Transverse colon (tissue), 4 donors: Measurements from ENCODE around the gene XXYLT1. TPM values are rescaled to one million over a fixed set of nuclear protein-coding genes. Genes with fewer than 3 reads are reported as not detected.

ENCODE experiments used
- DNase-seq: peaks from one replicate; pipeline ENCODE4 v3.0.0-alpha.2; 2019
- H3K27ac ChIP-seq, 4 donors: fragments of 200-600 bp; sonication (generic); 2 replicates each; pipeline ENCODE4 v1.5.1; 2016 to 2018; ENCODE audit warnings: inconsistent platforms in 4 of 4
- H3K27me3 ChIP-seq: fragments of 200-600 bp; sonication (generic); 2 replicates; pipeline ENCODE4 v1.5.1; 2017; ENCODE audit warnings: inconsistent platforms
- H3K36me3 ChIP-seq, 4 donors: fragments of 200-600 bp; sonication (generic); 2 replicates each; pipeline ENCODE4 v1.5.1; 2017 to 2019; ENCODE audit warnings: inconsistent platforms in 4 of 4
- H3K4me1 ChIP-seq, 4 donors: fragments of 200-600 bp; sonication (generic); 2 replicates each; pipeline ENCODE4 v1.5.1; 2017 to 2020; ENCODE audit warnings: inconsistent platforms in 4 of 4
- H3K4me3 ChIP-seq, 4 donors: fragments of 200-600 bp; sonication (generic); 1 replicate in 1 of 4; 2 replicates in 3 of 4; pipeline versions ENCODE4 v1.5.1 to v1.6.1; 2017 to 2019; ENCODE audit warnings: inconsistent platforms in 4 of 4
- H3K9me3 ChIP-seq, 2 donors: fragments of 200-600 bp; sonication (generic); 2 replicates each; pipeline ENCODE4 v1.5.1; 2017 to 2019; ENCODE audit warnings: inconsistent platforms in 2 of 2
- CTCF ChIP-seq, 5 experiments: fragments of 200-600 bp in 3 of 5; fragments of 450-650 bp in 2 of 5; sonication (generic) in 3 of 5; IDR thresholded peaks; 1 replicate in 2 of 5; 2 replicates in 3 of 5; pipeline ENCODE4 v1.5.1; 2016 to 2017; ENCODE audit warnings: antibody characterized with exemption in 5 of 5, inconsistent platforms in 3 of 5, mild to moderate bottlenecking in 2 of 5, moderate library complexity in 1 of 5
- EP300 ChIP-seq: sonication (generic); formaldehyde crosslinking; IDR thresholded peaks from one replicate; pipeline ENCODE4 v1.6.1; 2017; ENCODE audit warnings: antibody characterized with exemption, low read depth
- POLR2A ChIP-seq: fragments of 450-650 bp; IDR thresholded peaks from one replicate; pipeline ENCODE4 v1.6.1; 2016; ENCODE audit warnings: antibody characterized with exemption, mild to moderate bottlenecking, moderate library complexity
- POLR2AphosphoS5 ChIP-seq, 3 donors: sonication (generic); formaldehyde crosslinking; IDR thresholded peaks; one replicate each; pipeline ENCODE4 v1.6.1; 2016; ENCODE audit warnings: antibody characterized with exemption in 3 of 3
- WGBS, 2 donors: methylation state at CpG; one replicate each; pipeline ENCODE4 v1.1.5; 2018; ENCODE audit warnings: low coverage in 1 of 2; 5-methylcytosine and 5-hydroxymethylcytosine counted together
- in situ Hi-C, 4 donors: fragments of 200-750 bp; cut with MboI; loops; one replicate each; pipeline versions ENCODE4 v1.15.0 to v1.15.1; 2017; ENCODE audit warnings: low sequenced_read_pairs in 3 of 4, low pct_ligation_motif_present in 1 of 4, low pct_unique_long_range_greater_than_20kb in 1 of 4
- intact Hi-C: fragments of 100-400 bp; cut with DNase I; formaldehyde crosslinking; loops from one replicate; pipeline ENCODE4 v1.15.1; 2023; ENCODE audit warnings: low total_unique reads
- total RNA-seq, 4 donors: library from RNA; depleted of rRNA; stranded (reverse); fragments of >200 nt; gene quantifications; one replicate each; pipeline ENCODE4 v1.1.0, GENCODE V29; 2016

The XXYLT1 gene
- total RNA-seq, 4 donors from 2014 or later: 3.0 to 10.0 (median 5.9) TPM

- DNase-seq: no peak
- 75 to 89% methylated on average over 5 to 24 of the region's 24 CpGs for WGBS, 2 donors
- H3K4me3 ChIP-seq: no peak overlapping the region
- H3K27me3 ChIP-seq: no peaks in the 10 kb centered on the region
- no peaks in the 10 kb centered on the region for H3K9me3 ChIP-seq
- peaks cover 4 to 26% (median 11%) of the 10 kb centered on the region in 4 donors for H3K4me1 ChIP-seq
- no peaks in the 10 kb centered on the region for H3K36me3 ChIP-seq
- intact Hi-C loops: no loop called here
- in situ Hi-C loops: no loop called here
- peak overlapping the region; percentile 33 to 51 (median 42) for H3K27ac ChIP-seq
- no peak for TF ChIP-seq POLR2A
- no peak for TF ChIP-seq EP300
- no peak for TF ChIP-seq POLR2AphosphoS5 (IDR thresholded peaks at IDR 0.05)
Measured at GRCh38 chr3:195179776-195180489, 91.0 kb downstream of the XXYLT1 start.

- in situ Hi-C loops: no loop called here
- Histone ChIP-seq H3K27ac (peak overlapping the region in 2 of 4 donors; percentile 10 to 51), H3K36me3 (no peaks in the 10 kb centered on the region), H3K4me3 (no peak overlapping the region), H3K4me1 (peaks cover 4 to 26% (median 8%) of the 10 kb centered on the region in 4 donors), H3K27me3 (no peaks in the 10 kb centered on the region), H3K9me3 (no peaks in the 10 kb centered on the region)
- intact Hi-C loops: no loop called here
- no peak for DNase-seq
- TF ChIP-seq EP300 (no peak), CTCF (IDR thresholded peaks at IDR 0.05) (no peak), POLR2AphosphoS5 (IDR thresholded peaks at IDR 0.05) (no peak), POLR2A (no peak)
- WGBS, 2 donors: 82 to 83% methylated on average over 6 to 17 of the region's 17 CpGs
Measured at GRCh38 chr3:195178124-195178910, 92.6 kb downstream of the XXYLT1 start.

DNA sequence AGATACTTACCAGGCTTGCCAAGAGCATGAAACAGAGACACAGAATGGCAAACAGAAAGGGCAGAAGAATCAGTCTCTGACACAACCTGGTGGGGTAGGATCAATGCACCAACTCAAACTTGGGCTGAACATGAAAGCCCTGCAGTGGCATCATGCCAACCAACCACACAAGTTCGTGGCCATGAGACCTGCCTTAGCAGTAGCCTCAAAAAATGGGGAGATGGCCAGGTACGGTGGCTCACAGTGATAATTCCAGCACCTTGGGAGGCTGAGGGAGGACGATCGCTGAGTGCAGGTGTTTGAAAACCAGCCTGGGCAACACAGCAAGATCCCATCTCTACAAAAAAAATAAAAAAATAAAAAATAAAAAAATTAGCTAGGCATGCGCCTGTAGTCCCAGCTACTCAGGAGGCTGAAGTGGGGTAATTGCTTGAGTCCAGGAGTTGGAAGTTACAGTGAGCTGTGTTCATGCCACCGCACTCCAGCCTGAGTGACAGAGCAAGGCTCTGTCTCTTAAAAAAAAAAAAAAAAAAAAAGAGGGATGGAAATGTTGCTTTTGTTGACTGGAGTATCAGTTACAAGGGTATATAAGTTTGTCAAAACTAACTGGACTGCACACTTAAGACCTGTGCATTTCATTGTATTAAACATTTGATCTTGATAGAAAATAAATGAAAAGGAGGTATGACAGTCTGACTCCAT, 93.4 kb downstream of the XXYLT1 start:
- intact Hi-C loops: no loop called here
- no peaks in the 10 kb centered on the region for H3K27me3 ChIP-seq
- in situ Hi-C loops: no loop called here
- no peak overlapping the region for H3K4me3 ChIP-seq
- H3K9me3 ChIP-seq: no peaks in the 10 kb centered on the region
- no peak overlapping the region for H3K27ac ChIP-seq
- no peaks in the 10 kb centered on the region for H3K36me3 ChIP-seq
- TF ChIP-seq POLR2AphosphoS5 (IDR thresholded peaks at IDR 0.05): no peak
- WGBS, 2 donors: 90 to 95% methylated on average over 3 to 6 of the region's 6 CpGs
- H3K4me1 ChIP-seq: peaks cover 2 to 23% (median 5%) of the 10 kb centered on the region in 4 donors
- no peak for DNase-seq

- intact Hi-C loops: no loop called here
- no peak for DNase-seq
- no peak overlapping the region for H3K4me3 ChIP-seq
- no peaks in the 10 kb centered on the region for H3K36me3 ChIP-seq
- TF ChIP-seq POLR2AphosphoS5 (IDR thresholded peaks at IDR 0.05): no peak
- 97% methylated on average over 12 of the region's 12 CpGs; no CpG with 5 or more reads in 1 of the 2 donors for WGBS, 2 donors
- H3K27me3 ChIP-seq: no peaks in the 10 kb centered on the region
- H3K9me3 ChIP-seq: no peaks in the 10 kb centered on the region
- in situ Hi-C loops: no loop called here
- H3K27ac ChIP-seq: no peak overlapping the region
- peaks cover 0 to 26% (median 5%) of the 10 kb centered on the region in 4 donors for H3K4me1 ChIP-seq
Measured at GRCh38 chr3:195176776-195177175, 94.2 kb downstream of the XXYLT1 start.

- in situ Hi-C loops: no loop called here
- WGBS, 2 donors: 96 to 100% methylated on average over 2 to 13 of the region's 13 CpGs
- H3K27me3 ChIP-seq: no peaks in the 10 kb centered on the region
- no peaks in the 10 kb centered on the region for H3K36me3 ChIP-seq
- no peak for DNase-seq
- H3K9me3 ChIP-seq: no peaks in the 10 kb centered on the region
- H3K4me1 ChIP-seq: peaks cover 0 to 35% (median 5%) of the 10 kb centered on the region in 4 donors
- intact Hi-C loops: no loop called here
- H3K27ac ChIP-seq: no peak overlapping the region
- no peak overlapping the region for H3K4me3 ChIP-seq
- TF ChIP-seq EP300 (no peak), CTCF (IDR thresholded peaks at IDR 0.05) (no peak), POLR2A (no peak), POLR2AphosphoS5 (IDR thresholded peaks at IDR 0.05) (no peak)
Measured at GRCh38 chr3:195175476-195176337, 95.3 kb downstream of the XXYLT1 start.
